Neural progenitor cell (in vitro differentiated cells): Measurements from ENCODE around the gene UGT1A4. TPM values are rescaled to one million over a fixed set of nuclear protein-coding genes. Genes with fewer than 3 reads are reported as not detected.

Source experiments
- DNase-seq: peaks from one replicate; pipeline ENCODE4 v3.0.0-alpha.2; 2016; ENCODE audit warnings: low spot score
- H2AFZ ChIP-seq: fragments of 200-600 bp; sonication (generic); replicated peaks from 2 replicates; pipeline ENCODE4 v1.6.1; 2016; ENCODE audit warnings: antibody characterized with exemption
- H3F3A ChIP-seq: fragments of 200-600 bp; sonication (generic); 2 replicates; pipeline ENCODE4 v1.6.1; 2016; ENCODE audit warnings: antibody characterized with exemption, low read depth
- H3K27ac ChIP-seq: fragments of 200-600 bp; sonication (generic); 2 replicates; pipeline ENCODE4 v1.5.1; 2016; ENCODE audit warnings: mild to moderate bottlenecking
- H3K27me3 ChIP-seq: fragments of 200-600 bp; sonication (generic); 2 replicates; pipeline ENCODE4 v1.6.1; 2016; ENCODE audit warnings: mild to moderate bottlenecking, moderate library complexity
- H3K36me3 ChIP-seq: fragments of 200-600 bp; sonication (generic); 2 replicates; pipeline ENCODE4 v1.5.1; 2016
- H3K4me1 ChIP-seq: fragments of 200-600 bp; sonication (generic); 2 replicates; pipeline ENCODE4 v1.6.1; 2016; ENCODE audit warnings: mixed run types
- H3K4me2 ChIP-seq: fragments of 200-600 bp; sonication (generic); 2 replicates; pipeline ENCODE4 v1.6.1; 2016
- H3K4me3 ChIP-seq: fragments of 200-600 bp; sonication (generic); 2 replicates; pipeline ENCODE4 v1.5.1; 2016
- H3K79me2 ChIP-seq: fragments of 200-600 bp; sonication (generic); 2 replicates; pipeline ENCODE4 v1.6.1; 2016; ENCODE audit warnings: low read depth
- H3K9ac ChIP-seq: fragments of 200-600 bp; sonication (generic); 2 replicates; pipeline ENCODE4 v1.6.1; 2016
- H3K9me3 ChIP-seq: fragments of 200-600 bp; sonication (generic); 2 replicates; pipeline ENCODE4 v1.5.1; 2016; ENCODE audit warnings: low read depth
- H4K20me1 ChIP-seq: fragments of 200-600 bp; sonication (generic); 2 replicates; pipeline ENCODE4 v1.6.1; 2016; ENCODE audit warnings: low read depth
- H3K27ac Mint-ChIP-seq: 3 replicates; pipeline ENCODE4 v1.8.0; 2021; ENCODE audit warnings: mixed read lengths
- H3K27me3 Mint-ChIP-seq: 2 replicates; pipeline ENCODE4 v1.8.0; 2022; ENCODE audit warnings: low read depth, mild to moderate bottlenecking, inconsistent platforms, moderate library complexity, mixed read lengths; ENCODE audit not compliant: insufficient read depth
- H3K36me3 Mint-ChIP-seq: 3 replicates; pipeline ENCODE4 v1.8.0; 2021; ENCODE audit warnings: mixed read lengths
- H3K4me1 Mint-ChIP-seq: 3 replicates; pipeline ENCODE4 v1.8.0; 2021; ENCODE audit warnings: mixed read lengths
- H3K4me3 Mint-ChIP-seq: 3 replicates; pipeline ENCODE4 v1.8.0; 2021; ENCODE audit warnings: mild to moderate bottlenecking, moderate library complexity, mixed read lengths
- H3K9me3 Mint-ChIP-seq: 3 replicates; pipeline ENCODE4 v1.8.0; 2020; ENCODE audit warnings: mixed read lengths
- CTCF ChIP-seq: fragments of 200-600 bp; sonication (generic); IDR thresholded peaks from 2 replicates; pipeline ENCODE4 v1.5.1; 2017; ENCODE audit warnings: antibody characterized with exemption, mild to moderate bottlenecking
- EZH2 ChIP-seq: fragments of 200-600 bp; sonication (generic); IDR thresholded peaks from 2 replicates; pipeline ENCODE4 v1.6.1; 2017; ENCODE audit warnings: antibody characterized with exemption, mild to moderate bottlenecking, moderate library complexity
- EZH2phosphoT487 ChIP-seq: fragments of 200-600 bp; sonication (generic); IDR thresholded peaks from 2 replicates; pipeline ENCODE4 v1.6.1; 2017; ENCODE audit warnings: antibody characterized with exemption
- total RNA-seq: library from RNA; depleted of rRNA; stranded (reverse); fragments of >200 nt; gene quantifications from 2 replicates; pipeline ENCODE4 v1.2.3, GENCODE V29; 2015; ENCODE audit warnings: low replicate concordance

Gene UGT1A4
- total RNA-seq, 1 donor from 2014 or later: not detected

- Histone ChIP-seq H3K4me1 (no peaks in the 10 kb centered on the region), H3K27me3 (no peaks in the 10 kb centered on the region), H3K9ac (no peak overlapping the region), H3K4me2 (no peak overlapping the region), H3K4me3 (no peak overlapping the region), H3K79me2 (no peaks in the 10 kb centered on the region), H3K27ac (no peak overlapping the region), H4K20me1 (no peaks in the 10 kb centered on the region), H3F3A (no peaks in the 10 kb centered on the region), H2AFZ (no peak overlapping the region), H3K36me3 (no peaks in the 10 kb centered on the region), H3K9me3 (no peaks in the 10 kb centered on the region)
- Mint-ChIP-seq H3K36me3 (no peaks in the 10 kb centered on the region), H3K4me3 (no peak overlapping the region), H3K27ac (no peak overlapping the region), H3K4me1 (no peaks in the 10 kb centered on the region), H3K9me3 (no peaks in the 10 kb centered on the region), H3K27me3 (peaks cover 2% of the 10 kb centered on the region)
- no peak for DNase-seq
- TF ChIP-seq EZH2 (no peak), CTCF (no peak), EZH2phosphoT487 (no peak)
Observed at GRCh38 chr2:233673896-233674295, 44.6 kb upstream of the UGT1A4 start.

- H3K27me3 ChIP-seq: no peaks in the 10 kb centered on the region
- Mint-ChIP-seq H3K36me3 (no peaks in the 10 kb centered on the region), H3K4me3 (no peak overlapping the region), H3K27me3 (peaks cover 2% of the 10 kb centered on the region), H3K27ac (no peak overlapping the region), H3K4me1 (no peaks in the 10 kb centered on the region), H3K9me3 (no peaks in the 10 kb centered on the region)
- no peaks in the 10 kb centered on the region for H3F3A ChIP-seq
- no peak for TF ChIP-seq EZH2phosphoT487
- no peak for TF ChIP-seq EZH2
- no peak for TF ChIP-seq CTCF
- H4K20me1 ChIP-seq: no peaks in the 10 kb centered on the region
- H3K4me1 ChIP-seq: no peaks in the 10 kb centered on the region
- no peaks in the 10 kb centered on the region for H3K9me3 ChIP-seq
- H3K36me3 ChIP-seq: no peaks in the 10 kb centered on the region
- no peak overlapping the region for H2AFZ ChIP-seq
- no peaks in the 10 kb centered on the region for H3K79me2 ChIP-seq
- no peak overlapping the region for H3K4me2 ChIP-seq
- H3K4me3 ChIP-seq: no peak overlapping the region
- H3K9ac ChIP-seq: no peak overlapping the region
- DNase-seq: no peak
- H3K27ac ChIP-seq: no peak overlapping the region
Observed at GRCh38 chr2:233674314-233674713, 44.2 kb upstream of the UGT1A4 start.

GRCh38 chr2:233674995-233675394 is 43.5 kb upstream of the UGT1A4 start:
- Histone ChIP-seq H3K36me3 (no peaks in the 10 kb centered on the region), H3K9ac (no peak overlapping the region), H3K4me1 (no peaks in the 10 kb centered on the region), H3K4me2 (no peak overlapping the region), H3K27me3 (no peaks in the 10 kb centered on the region), H4K20me1 (no peaks in the 10 kb centered on the region), H3F3A (no peaks in the 10 kb centered on the region), H2AFZ (no peak overlapping the region), H3K4me3 (no peak overlapping the region), H3K79me2 (no peaks in the 10 kb centered on the region), H3K27ac (no peak overlapping the region), H3K9me3 (no peaks in the 10 kb centered on the region)
- peaks cover 2% of the 10 kb centered on the region for H3K27me3 Mint-ChIP-seq
- no peaks in the 10 kb centered on the region for H3K9me3 Mint-ChIP-seq
- H3K36me3 Mint-ChIP-seq: no peaks in the 10 kb centered on the region
- H3K27ac Mint-ChIP-seq: peak overlapping the region; percentile 2
- no peak for DNase-seq
- H3K4me3 Mint-ChIP-seq: no peak overlapping the region
- TF ChIP-seq EZH2 (no peak), EZH2phosphoT487 (no peak), CTCF (peak; percentile 21)
- H3K4me1 Mint-ChIP-seq: no peaks in the 10 kb centered on the region

GRCh38 chr2:233676046-233676445 is 42.5 kb upstream of the UGT1A4 start:
- no peak overlapping the region for H3K27ac Mint-ChIP-seq
- no peak for TF ChIP-seq CTCF
- Histone ChIP-seq H3K27ac (no peak overlapping the region), H3K4me3 (no peak overlapping the region), H2AFZ (no peak overlapping the region), H3K4me1 (no peaks in the 10 kb centered on the region), H3K36me3 (no peaks in the 10 kb centered on the region), H3F3A (no peaks in the 10 kb centered on the region), H3K79me2 (no peaks in the 10 kb centered on the region), H3K9ac (no peak overlapping the region), H3K9me3 (no peaks in the 10 kb centered on the region), H3K27me3 (no peaks in the 10 kb centered on the region), H3K4me2 (no peak overlapping the region), H4K20me1 (no peaks in the 10 kb centered on the region)
- H3K4me3 Mint-ChIP-seq: no peak overlapping the region
- H3K9me3 Mint-ChIP-seq: no peaks in the 10 kb centered on the region
- peaks cover 2% of the 10 kb centered on the region for H3K27me3 Mint-ChIP-seq
- no peaks in the 10 kb centered on the region for H3K36me3 Mint-ChIP-seq
- no peaks in the 10 kb centered on the region for H3K4me1 Mint-ChIP-seq
- no peak for DNase-seq
